Posterior cingulate gyrus (tissue), 11 donors: Measurements from ENCODE around the gene ZNF845.
A peak's percentile ranks its signal among the peaks of the same experiment; 100 is the strongest.
"Not testable (repeated sequence)": the region's sequence is repeated elsewhere in the genome, so short reads cannot be mapped to it uniquely, and the experiment has no call there.

Experiments used
- DNase-seq, 10 donors: peaks; one replicate each; pipeline versions ENCODE4 v3.0.0 to v3.0.0-alpha.2; 2020 to 2021; ENCODE audit warnings: mixed read lengths in 3 of 10
- intact Hi-C: fragments of 100-400 bp; cut with DNase I; formaldehyde crosslinking; loops from one replicate; pipeline ENCODE4 v1.15.1; 2023

The ZNF845 gene

GRCh38 chr19:53333463-53334449, at the start of gene ZNF845:
Gene ZNF845, plus strand, starts transcription at chr19:53333749. Its CDS starts 7,559 bp downstream, at chr19:53341308.
- intact Hi-C loops, result loop anchor here (10.0 kb wide), 2 partner anchors 61 to 139 kb away; partner anchors contain the start of genes ZNF665 and ZNF765
- DNase-seq, result peak; percentile 79 to 99 (median 93)

GRCh38 chr19:53285087-53285486, 48.5 kb upstream of the ZNF845 start:
- intact Hi-C loops, result no loop called here
- no peak for DNase-seq

GRCh38 chr19:53290758-53291549, 42.6 kb upstream of the ZNF845 start:
- DNase-seq, result peak in 1 of 10 donors; percentile 56
- intact Hi-C loops, result no loop called here

DNA sequence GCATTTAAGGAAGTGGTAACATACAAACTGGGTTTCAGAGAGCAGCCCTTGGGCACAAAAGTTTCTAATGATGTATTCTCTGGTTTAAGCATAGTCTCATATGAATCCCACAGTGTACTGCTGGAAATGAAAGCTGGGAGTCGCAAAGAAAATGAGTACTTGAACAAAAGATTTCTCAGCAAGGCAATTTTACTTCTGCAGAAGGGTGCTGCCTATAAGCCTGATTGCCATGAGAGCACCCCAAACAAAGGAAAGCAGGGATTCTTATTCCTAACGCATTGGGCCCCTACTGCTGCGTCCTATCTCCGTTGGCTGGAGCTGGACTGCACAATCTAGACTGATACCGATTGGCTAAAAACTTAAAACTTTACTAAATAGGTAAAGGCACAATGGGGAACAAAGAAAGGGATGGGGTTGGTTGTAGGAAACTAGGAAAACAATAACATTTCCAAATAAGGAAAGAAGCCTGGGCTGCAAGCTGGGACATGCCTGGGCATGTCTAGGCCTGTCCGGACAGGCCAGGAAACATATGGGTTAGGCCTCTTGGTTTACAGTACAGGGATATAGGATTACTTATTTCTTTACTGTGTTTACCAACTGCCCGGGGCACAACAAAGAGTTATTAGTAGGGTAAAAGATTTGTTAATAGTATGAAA, 38.6 kb upstream of the ZNF845 start:
- intact Hi-C loops, result no loop called here
- DNase-seq, result no peak

- intact Hi-C loops, DNase-seq: not testable (repeated sequence)
Observed at GRCh38 chr19:53301341-53301740, 32.2 kb upstream of the ZNF845 start.

DNA sequence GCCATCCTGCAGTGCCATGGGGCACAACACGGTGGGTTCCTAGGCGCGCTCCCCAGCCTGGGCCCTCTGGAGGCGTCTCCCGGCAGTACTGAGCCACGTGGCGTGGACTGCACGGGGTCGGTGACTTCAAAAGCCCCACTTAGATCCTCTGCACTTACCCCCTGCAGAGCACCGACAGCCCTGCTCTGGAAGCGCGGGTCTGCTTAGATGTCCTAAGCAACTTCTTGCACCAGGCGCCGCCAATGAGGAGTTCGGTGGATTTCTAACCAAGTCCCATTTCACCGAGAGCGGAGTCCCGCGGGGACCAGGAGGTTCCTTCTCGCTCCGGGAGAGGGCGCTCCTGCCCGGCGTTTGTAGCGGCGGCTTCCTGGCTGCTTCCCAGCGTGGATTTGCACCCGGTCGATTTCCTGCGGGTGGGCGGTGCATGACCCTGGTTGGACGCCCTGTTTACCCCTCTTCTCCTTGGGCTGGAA, 25.2 kb upstream of the ZNF845 start:
- peak in 4 of 10 donors; percentile 9 to 86 (median 56) for DNase-seq
- intact Hi-C loops, result no loop called here

GRCh38 chr19:53311044-53311443, 22.5 kb upstream of the ZNF845 start:
- intact Hi-C loops, result no loop called here
- no peak for DNase-seq

DNA sequence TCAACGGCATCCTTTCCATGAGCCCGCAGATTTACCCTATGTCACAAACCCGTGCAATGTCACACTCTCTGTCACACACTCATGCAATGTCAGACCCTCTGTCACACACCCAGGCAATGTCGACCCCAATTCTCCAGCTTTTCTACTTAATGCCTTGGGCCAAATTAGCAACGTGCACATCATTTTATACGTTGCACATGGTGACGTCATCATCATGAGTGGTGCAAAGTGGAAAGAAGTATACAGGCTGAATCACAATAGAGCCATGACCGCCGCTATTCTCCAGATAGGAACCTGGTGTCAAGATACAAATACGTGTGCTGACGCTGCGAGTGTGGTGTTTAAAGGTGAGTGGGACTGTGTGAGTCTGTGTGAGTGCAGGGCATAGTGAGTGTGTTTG, 21.7 kb upstream of the ZNF845 start:
- intact Hi-C loops, result no loop called here
- no peak for DNase-seq

DNA sequence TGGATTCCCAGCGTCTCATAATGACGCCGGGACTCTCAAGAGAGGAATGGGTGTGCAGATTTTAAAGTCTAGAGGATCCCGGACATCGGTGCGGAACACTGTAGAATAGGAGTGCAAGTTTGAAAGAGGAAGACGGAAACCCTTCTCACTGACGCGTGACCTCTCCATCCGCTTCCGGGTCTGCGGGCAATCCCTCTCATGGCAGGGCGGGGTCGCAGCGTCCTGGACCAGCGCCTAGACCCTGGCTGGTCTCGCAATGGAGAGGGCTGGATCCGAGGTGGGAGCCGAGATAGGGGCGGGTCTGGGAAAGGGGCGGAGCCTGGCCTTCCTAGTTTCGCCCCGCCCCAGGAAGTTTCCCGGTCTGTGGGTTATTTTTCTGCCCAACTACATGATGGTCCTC, 4.6 kb upstream of the ZNF845 start:
- intact Hi-C loops, result no loop called here
- DNase-seq, result peak in 5 of 10 donors; percentile 15 to 86 (median 33)

GRCh38 chr19:53332484-53332883, 1.1 kb upstream of the ZNF845 start:
- no peak for DNase-seq
- intact Hi-C loops, result loop anchor here (10.0 kb wide), 2 partner anchors 62 to 138 kb away; partner anchors contain the start of genes ZNF665 and ZNF765

DNA sequence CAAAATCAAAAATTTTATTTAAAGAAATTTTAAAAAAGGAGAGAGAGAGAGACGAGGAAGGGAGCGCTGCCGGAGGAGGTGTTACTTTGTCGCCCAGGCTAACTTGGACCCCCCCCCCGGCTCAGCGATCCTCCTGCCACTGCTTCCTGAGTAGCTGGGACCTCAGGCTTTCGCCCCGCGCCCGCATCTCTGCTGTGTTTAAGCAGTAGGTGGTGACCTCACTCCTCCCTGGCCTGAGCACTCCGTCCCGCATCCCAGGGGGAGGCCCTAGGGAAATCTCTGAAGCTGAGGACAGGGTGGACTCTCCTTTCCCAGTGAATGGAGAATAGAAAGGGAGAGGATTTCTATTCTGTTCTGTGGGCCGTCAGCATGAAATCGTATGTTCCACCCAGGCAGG, 485 bp upstream of the ZNF845 start:
- DNase-seq, result peak in 5 of 10 donors; percentile 14 to 86 (median 18)
- intact Hi-C loops, result loop anchor here (10.0 kb wide), 2 partner anchors 62 to 138 kb away; partner anchors contain the start of genes ZNF665 and ZNF765

- intact Hi-C loops, DNase-seq: not testable (repeated sequence)
Observed at GRCh38 chr19:53344403-53344802, 10.9 kb downstream of the ZNF845 start.

DNA sequence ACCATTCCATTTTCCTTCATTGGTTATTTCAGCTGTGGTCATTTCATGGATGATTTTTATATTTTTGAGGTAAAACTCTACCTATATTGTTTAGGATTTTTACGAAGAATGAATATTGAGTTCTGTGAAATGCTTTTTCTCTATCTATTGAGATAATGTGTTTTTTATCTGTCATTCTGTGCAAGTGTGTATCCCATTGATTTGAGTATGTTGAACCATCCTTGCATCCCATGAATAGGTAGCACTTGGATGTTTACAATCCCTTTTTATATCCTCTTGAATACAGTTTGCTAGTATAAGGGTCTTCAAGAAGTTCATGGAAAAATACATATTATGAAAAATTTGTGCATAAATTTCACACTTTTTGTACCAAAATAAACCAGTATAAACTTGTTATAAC, 22.2 kb downstream of the ZNF845 start:
- intact Hi-C loops, result no loop called here
- DNase-seq, result no peak

GRCh38 chr19:53357821-53358581, 24.5 kb downstream of the ZNF845 start:
- no peak for DNase-seq
- intact Hi-C loops, result no loop called here

DNA sequence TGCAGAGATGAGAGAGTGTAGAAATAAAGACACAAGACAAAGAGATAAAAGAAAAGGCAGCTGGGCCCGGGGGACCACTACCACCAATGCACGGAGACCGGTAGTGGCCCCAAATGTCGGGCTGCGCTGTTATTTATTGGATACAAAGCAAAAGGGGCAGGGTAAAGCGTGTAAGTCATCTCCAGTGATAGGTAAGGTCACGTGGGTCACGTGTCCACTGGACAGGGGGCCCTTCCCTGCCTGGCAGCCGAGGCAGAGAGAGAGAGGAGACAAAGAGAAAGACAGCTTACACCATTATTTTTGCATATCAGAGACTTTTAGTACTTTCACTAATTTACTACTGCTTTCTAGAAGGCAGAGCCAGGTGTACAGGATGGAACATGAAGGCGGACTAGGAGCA, 26.5 kb downstream of the ZNF845 start:
- intact Hi-C loops, result loop anchor here (5.0 kb wide), 1 partner anchor 163 kb away; no protein-coding TSS in a partner anchor
- DNase-seq, result not testable (repeated sequence)

GRCh38 chr19:53365134-53365898, 31.8 kb downstream of the ZNF845 start, which contains the start of gene ZNF525:
Gene ZNF525, plus strand, starts transcription at chr19:53365705. Its CDS starts 6,577 bp downstream, at chr19:53372282.
- peak; percentile 78 to 99 (median 90) for DNase-seq
- intact Hi-C loops, result no loop called here

DNA sequence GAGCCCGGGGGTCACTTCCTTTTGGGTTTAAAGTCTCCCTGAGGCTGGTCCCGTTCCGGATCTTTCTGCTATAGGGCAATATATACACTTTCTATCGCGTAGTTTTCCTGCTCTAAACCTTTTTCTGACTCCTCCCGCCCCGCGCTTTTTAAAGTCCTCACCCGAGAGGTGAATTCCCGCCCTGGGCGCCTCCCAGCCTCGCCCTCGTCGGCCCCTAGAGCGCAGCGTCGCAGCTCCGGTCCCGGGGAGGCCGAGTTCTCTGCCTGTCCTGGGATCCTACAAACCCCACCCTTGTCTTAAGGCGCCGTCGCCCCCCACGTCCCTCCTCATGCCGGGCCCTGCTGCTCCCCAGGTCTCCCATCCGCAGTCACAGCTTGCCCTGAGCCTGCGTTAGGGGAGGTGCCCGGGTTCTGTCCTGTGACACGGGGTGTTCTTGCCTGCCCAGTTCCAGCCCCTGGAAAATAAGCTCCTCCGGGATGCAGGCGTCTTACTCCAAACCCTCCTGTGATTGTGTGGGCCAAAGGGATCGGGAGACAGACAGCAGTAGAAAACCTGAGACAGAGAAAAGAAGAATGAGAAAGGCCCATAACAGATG, 32.4 kb downstream of the ZNF845 start:
- DNase-seq, result peak in 4 of 10 donors; percentile 8 to 70 (median 11)
- intact Hi-C loops, result no loop called here

- intact Hi-C loops, result no loop called here
- DNase-seq, result no peak
Observed at GRCh38 chr19:53372196-53372595, 38.6 kb downstream of the ZNF845 start.
